Upper lobe of left lung (tissue), 4 donors: Measurements from ENCODE around the gene PATJ.

Experiments used
- POLR2AphosphoS5 ChIP-seq, 2 donors: sonication (generic); formaldehyde crosslinking; IDR thresholded peaks; one replicate each; pipeline ENCODE4 v1.5.1; 2017; ENCODE audit warnings: antibody characterized with exemption in 2 of 2
- TF ChIP-seq, protein P1 (sequence below), 6 experiments: fragments of 450-650 bp in 4 of 6; fragments of 200-600 bp in 2 of 6; sonication (generic) in 2 of 6; IDR thresholded peaks; one replicate each; pipeline ENCODE4 v1.5.1; 2016 to 2019; ENCODE audit warnings: antibody characterized with exemption in 6 of 6

DNA sequence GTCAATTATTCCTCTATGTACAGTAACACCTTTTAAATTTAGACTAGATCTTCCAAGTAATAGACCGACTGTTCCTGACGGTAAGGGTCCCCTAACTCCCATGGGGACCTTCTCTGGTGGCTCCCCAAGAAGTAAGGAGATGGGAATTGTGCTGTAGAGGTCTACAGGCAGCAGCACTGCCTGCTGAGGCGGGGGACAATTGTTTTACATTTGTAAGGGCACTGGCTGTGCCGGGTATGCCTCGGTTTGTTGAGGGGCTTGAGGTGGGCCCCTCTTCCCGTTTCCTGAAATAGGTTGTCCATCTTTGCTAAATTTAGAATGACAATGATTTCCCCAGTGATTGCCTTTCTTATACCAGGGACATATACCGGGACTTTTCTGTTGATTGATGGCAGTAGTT is 439.3 kb downstream of the PATJ start:
- no peak for TF ChIP-seq POLR2AphosphoS5 (IDR thresholded peaks at IDR 0.05)
- TF ChIP-seq, protein P1, sequence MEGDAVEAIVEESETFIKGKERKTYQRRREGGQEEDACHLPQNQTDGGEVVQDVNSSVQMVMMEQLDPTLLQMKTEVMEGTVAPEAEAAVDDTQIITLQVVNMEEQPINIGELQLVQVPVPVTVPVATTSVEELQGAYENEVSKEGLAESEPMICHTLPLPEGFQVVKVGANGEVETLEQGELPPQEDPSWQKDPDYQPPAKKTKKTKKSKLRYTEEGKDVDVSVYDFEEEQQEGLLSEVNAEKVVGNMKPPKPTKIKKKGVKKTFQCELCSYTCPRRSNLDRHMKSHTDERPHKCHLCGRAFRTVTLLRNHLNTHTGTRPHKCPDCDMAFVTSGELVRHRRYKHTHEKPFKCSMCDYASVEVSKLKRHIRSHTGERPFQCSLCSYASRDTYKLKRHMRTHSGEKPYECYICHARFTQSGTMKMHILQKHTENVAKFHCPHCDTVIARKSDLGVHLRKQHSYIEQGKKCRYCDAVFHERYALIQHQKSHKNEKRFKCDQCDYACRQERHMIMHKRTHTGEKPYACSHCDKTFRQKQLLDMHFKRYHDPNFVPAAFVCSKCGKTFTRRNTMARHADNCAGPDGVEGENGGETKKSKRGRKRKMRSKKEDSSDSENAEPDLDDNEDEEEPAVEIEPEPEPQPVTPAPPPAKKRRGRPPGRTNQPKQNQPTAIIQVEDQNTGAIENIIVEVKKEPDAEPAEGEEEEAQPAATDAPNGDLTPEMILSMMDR (IDR thresholded peaks at IDR 0.05), result no peak
